Gastrocnemius medialis (tissue), 4 donors: ENCODE results near the gene PAPSS2. TPM values are rescaled to one million over a fixed set of nuclear protein-coding genes. Genes with fewer than 3 reads are reported as not detected.
"Not testable (repeated sequence)": the region's sequence is repeated elsewhere in the genome, so short reads cannot be mapped to it uniquely, and the experiment has no call there.

Experiments used
- ATAC-seq, 2 donors: fragments of 150-250 bp; one replicate each; pipeline ENCODE4 v1.9.1; 2016
- DNase-seq, 2 donors: peaks; one replicate each; pipeline ENCODE4 v3.0.0-alpha.2; 2019
- H3K27ac ChIP-seq, 4 donors: fragments of 200-600 bp; sonication (generic); 1 replicate in 1 of 4; 2 replicates in 3 of 4; pipeline ENCODE4 v1.5.1; 2016 to 2018; ENCODE audit warnings: mild to moderate bottlenecking in 2 of 4, moderate library complexity in 1 of 4
- H3K27me3 ChIP-seq, 3 donors: fragments of 200-600 bp; sonication (generic) in 2 of 3; 1 replicate in 1 of 3; 2 replicates in 2 of 3; pipeline versions ENCODE4 v1.5.1 to v1.6.0; 2016 to 2019; ENCODE audit warnings: mild to moderate bottlenecking in 1 of 3, moderate library complexity in 1 of 3
- H3K36me3 ChIP-seq, 2 donors: fragments of 200-600 bp; sonication (generic) in 1 of 2; one replicate each; pipeline ENCODE4 v1.5.1; 2017 to 2018
- H3K4me1 ChIP-seq, 2 donors: fragments of 200-600 bp; sonication (generic) in 1 of 2; one replicate each; pipeline ENCODE4 v1.5.1; 2016 to 2017; ENCODE audit warnings: mild to moderate bottlenecking in 2 of 2
- H3K4me3 ChIP-seq, 4 donors: fragments of 200-600 bp; sonication (generic) in 3 of 4; 1 replicate in 1 of 4; 2 replicates in 3 of 4; pipeline ENCODE4 v1.5.1; 2016 to 2019; ENCODE audit warnings: mild to moderate bottlenecking in 2 of 4
- H3K9me3 ChIP-seq, 3 donors: fragments of 200-600 bp; sonication (generic) in 2 of 3; 1 replicate in 1 of 3; 2 replicates in 2 of 3; pipeline ENCODE4 v1.5.1; 2016 to 2019
- CTCF ChIP-seq, 5 experiments: fragments of 450-650 bp in 3 of 5; fragments of 200-600 bp in 2 of 5; sonication (generic) in 2 of 5; IDR thresholded peaks in 4 of 5; conservative IDR thresholded peaks in 1 of 5; 1 replicate in 4 of 5; 2 replicates in 1 of 5; pipeline ENCODE4 v1.5.1; 2016 to 2019; ENCODE audit warnings: antibody characterized with exemption in 5 of 5, mild to moderate bottlenecking in 3 of 5, moderate library complexity in 3 of 5
- POLR2A ChIP-seq, 2 donors: fragments of 450-650 bp; IDR thresholded peaks; one replicate each; pipeline ENCODE4 v1.6.1; 2017; ENCODE audit warnings: antibody characterized with exemption in 2 of 2, mild to moderate bottlenecking in 2 of 2, moderate library complexity in 2 of 2
- in situ Hi-C, 4 donors: fragments of 200-750 bp; cut with MboI; loops; one replicate each; pipeline versions ENCODE4 v1.15.0 to v1.8.0; 2017; ENCODE audit warnings: low sequenced_read_pairs in 4 of 4
- intact Hi-C: fragments of 100-400 bp; cut with DNase I; formaldehyde crosslinking; loops from one replicate; pipeline ENCODE4 v1.15.1; 2023; ENCODE audit warnings: low total_unique reads
- total RNA-seq, 4 donors: library from RNA; depleted of rRNA; stranded (reverse); fragments of >200 nt; gene quantifications; one replicate each; pipeline versions ENCODE4 v1.1.0 to v1.2.3, GENCODE V29; 2016

The PAPSS2 gene
- total RNA-seq, 4 donors from 2014 or later = 2.7 to 8.7 (median 6.8) TPM

GRCh38 chr10:87640043-87640442 is 19.6 kb upstream of the PAPSS2 start:
- Histone ChIP-seq H3K4me1 (no peaks in the 10 kb centered on the region), H3K4me3 (no peak overlapping the region), H3K36me3 (no peaks in the 10 kb centered on the region), H3K27ac (no peak overlapping the region), H3K9me3 (no peaks in the 10 kb centered on the region), H3K27me3 (no peaks in the 10 kb centered on the region)
- ATAC-seq = no peak
- in situ Hi-C loops = no loop called here
- DNase-seq = no peak
- TF ChIP-seq CTCF (IDR thresholded peaks at IDR 0.05 in 4 of 5, conservative IDR thresholded peaks at IDR 0.05 in 1 of 5) = no peak
- TF ChIP-seq POLR2A (IDR thresholded peaks at IDR 0.05) = no peak
- intact Hi-C loops = no loop called here

- no peak overlapping the region for H3K4me3 ChIP-seq
- H3K27me3 ChIP-seq = no peaks in the 10 kb centered on the region
- no peak for ATAC-seq
- no peak overlapping the region for H3K27ac ChIP-seq
- in situ Hi-C loops (no loop called here), intact Hi-C loops (no loop called here)
- no peaks in the 10 kb centered on the region for H3K4me1 ChIP-seq
- no peak for DNase-seq
- H3K36me3 ChIP-seq = no peaks in the 10 kb centered on the region
- no peaks in the 10 kb centered on the region for H3K9me3 ChIP-seq
- TF ChIP-seq CTCF (IDR thresholded peaks at IDR 0.05 in 4 of 5, conservative IDR thresholded peaks at IDR 0.05 in 1 of 5) = no peak
- no peak for TF ChIP-seq POLR2A (IDR thresholded peaks at IDR 0.05)
These were observed 17.2 kb upstream of the PAPSS2 start for GRCh38 chr10:87642486-87642885.

GRCh38 chr10:87642988-87643387 is 16.7 kb upstream of the PAPSS2 start:
- ATAC-seq (no peak), DNase-seq (no peak)
- Histone ChIP-seq H3K27ac (no peak overlapping the region), H3K27me3 (no peaks in the 10 kb centered on the region), H3K4me3 (no peak overlapping the region), H3K4me1 (no peaks in the 10 kb centered on the region), H3K36me3 (no peaks in the 10 kb centered on the region), H3K9me3 (no peaks in the 10 kb centered on the region)
- intact Hi-C loops (no loop called here), in situ Hi-C loops (no loop called here)
- TF ChIP-seq POLR2A (IDR thresholded peaks at IDR 0.05) (no peak), CTCF (IDR thresholded peaks at IDR 0.05 in 4 of 5, conservative IDR thresholded peaks at IDR 0.05 in 1 of 5) (no peak)

GRCh38 chr10:87643920-87644319 is 15.8 kb upstream of the PAPSS2 start:
- in situ Hi-C loops (no loop called here), intact Hi-C loops (no loop called here)
- no peaks in the 10 kb centered on the region for H3K36me3 ChIP-seq
- DNase-seq = no peak
- H3K4me1 ChIP-seq = no peaks in the 10 kb centered on the region
- TF ChIP-seq POLR2A (IDR thresholded peaks at IDR 0.05) = no peak
- no peak for TF ChIP-seq CTCF (IDR thresholded peaks at IDR 0.05 in 4 of 5, conservative IDR thresholded peaks at IDR 0.05 in 1 of 5)
- no peaks in the 10 kb centered on the region for H3K9me3 ChIP-seq
- no peak overlapping the region for H3K27ac ChIP-seq
- no peak overlapping the region for H3K4me3 ChIP-seq
- H3K27me3 ChIP-seq = no peaks in the 10 kb centered on the region
- ATAC-seq = no peak

- intact Hi-C loops, DNase-seq, H3K4me1 ChIP-seq, ATAC-seq, H3K36me3 ChIP-seq, H3K27ac ChIP-seq, H3K9me3 ChIP-seq, H3K4me3 ChIP-seq, in situ Hi-C loops, H3K27me3 ChIP-seq: not testable (repeated sequence)
These were observed 15.2 kb upstream of the PAPSS2 start for GRCh38 chr10:87644500-87644899.
